Astrocyte (in vitro differentiated cells and primary cell): ENCODE data around the gene CELF4.

Source experiments
- CTCF ChIP-seq: IDR thresholded peaks from 2 replicates; pipeline ENCODE4 v1.5.1; 2011; ENCODE audit warnings: low read depth, mild to moderate bottlenecking, inconsistent platforms, low read length, moderate library complexity; ENCODE audit not compliant: insufficient read depth
- EZH2 ChIP-seq: IDR thresholded peaks from 2 replicates; pipeline ENCODE4 v1.6.1; 2012; ENCODE audit warnings: mild to moderate bottlenecking, low read length, inconsistent platforms; ENCODE audit not compliant: insufficient read depth

DNA sequence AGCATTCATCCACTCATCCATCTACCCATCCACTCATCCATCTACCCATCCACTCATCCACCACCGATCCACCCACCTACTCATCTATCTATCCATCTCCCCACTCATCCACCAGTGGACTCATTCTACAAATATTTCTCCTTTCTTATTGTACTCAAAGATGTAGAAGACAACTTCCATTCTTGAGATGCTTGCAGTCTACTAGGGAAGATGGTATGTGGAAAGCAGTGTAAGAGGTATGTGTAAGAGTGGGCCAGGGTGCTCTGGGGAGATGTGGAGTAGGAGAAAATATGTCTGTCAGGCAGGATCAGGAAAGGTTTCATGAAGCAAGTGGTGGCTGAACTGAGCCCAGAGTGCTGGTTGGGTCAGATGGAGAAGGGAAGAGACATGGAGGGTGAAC is 150.8 kb downstream of the CELF4 start:
- TF ChIP-seq CTCF (no peak), EZH2 (no peak)
